Measurements from ENCODE around the gene AMPD3. TPM values are rescaled to one million over a fixed set of nuclear protein-coding genes. Genes with fewer than 3 reads are reported as not detected.

The AMPD3 gene
- total and polyA plus RNA-seq, 4 donors, result 3.8 to 29.0 (median 24.2) TPM

- 60 to 63% methylated on average over 3 of the region's 3 CpGs for WGBS, 2 donors
- no peak for DNase-seq
Measured at GRCh38 chr11:10483584-10483983, 28.5 kb downstream of the AMPD3 start.

DNA sequence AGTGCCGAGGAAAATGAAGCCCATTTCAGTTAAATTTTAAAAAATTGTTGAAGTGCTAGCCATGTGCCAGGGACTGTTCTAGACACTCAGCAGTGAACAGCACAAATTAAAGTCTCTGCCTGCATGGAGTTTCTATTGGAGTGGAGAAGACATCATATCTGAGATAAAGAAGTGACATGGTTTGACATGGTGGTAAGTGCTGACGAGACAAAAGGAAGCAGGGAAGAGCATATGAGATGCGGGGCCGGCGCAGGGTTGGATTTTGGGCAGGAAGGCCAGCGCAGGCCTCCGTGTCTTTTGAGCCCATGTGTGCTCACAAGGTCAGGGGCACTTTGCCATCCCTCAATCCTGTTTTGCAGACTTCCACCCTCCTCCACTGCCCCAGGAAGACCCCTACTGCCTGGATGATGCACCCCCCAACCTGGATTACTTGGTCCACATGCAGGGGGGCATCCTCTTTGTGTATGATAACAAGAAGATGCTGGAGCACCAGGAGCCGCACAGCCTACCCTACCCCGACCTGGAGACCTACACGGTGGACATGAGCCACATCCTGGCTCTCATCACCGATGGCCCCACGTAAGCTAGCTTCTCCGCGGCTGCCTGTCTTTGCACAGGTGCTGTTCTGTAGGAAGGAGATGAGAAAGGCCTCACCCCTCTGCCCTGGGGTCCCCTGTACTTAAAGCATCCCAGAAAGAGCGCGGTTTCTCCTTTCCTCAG lies 29.6 kb downstream of the AMPD3 start:
- H3K9ac ChIP-seq (ENCODE audit: insufficient read depth in 1 of 2, low read length in 2 of 2), result no peak overlapping the region
- no peak for DNase-seq
- H3K27ac ChIP-seq (ENCODE audit: low read depth in 1 of 2, low read length in 1 of 2), result no peak overlapping the region
- H3K4me1 ChIP-seq (ENCODE audit: control insufficient read depth in 5 of 5, insufficient read depth in 5 of 5, low read length in 5 of 5), result no peaks in the 10 kb centered on the region
- H3K27me3 ChIP-seq (ENCODE audit: control insufficient read depth in 3 of 3, insufficient read depth in 3 of 3, low read length in 2 of 3), result no peaks in the 10 kb centered on the region
- no peak for ATAC-seq (ENCODE audit: insufficient read depth, low FRiP score)
- no peak overlapping the region for H3K4me3 ChIP-seq
- TF ChIP-seq, protein P1, sequence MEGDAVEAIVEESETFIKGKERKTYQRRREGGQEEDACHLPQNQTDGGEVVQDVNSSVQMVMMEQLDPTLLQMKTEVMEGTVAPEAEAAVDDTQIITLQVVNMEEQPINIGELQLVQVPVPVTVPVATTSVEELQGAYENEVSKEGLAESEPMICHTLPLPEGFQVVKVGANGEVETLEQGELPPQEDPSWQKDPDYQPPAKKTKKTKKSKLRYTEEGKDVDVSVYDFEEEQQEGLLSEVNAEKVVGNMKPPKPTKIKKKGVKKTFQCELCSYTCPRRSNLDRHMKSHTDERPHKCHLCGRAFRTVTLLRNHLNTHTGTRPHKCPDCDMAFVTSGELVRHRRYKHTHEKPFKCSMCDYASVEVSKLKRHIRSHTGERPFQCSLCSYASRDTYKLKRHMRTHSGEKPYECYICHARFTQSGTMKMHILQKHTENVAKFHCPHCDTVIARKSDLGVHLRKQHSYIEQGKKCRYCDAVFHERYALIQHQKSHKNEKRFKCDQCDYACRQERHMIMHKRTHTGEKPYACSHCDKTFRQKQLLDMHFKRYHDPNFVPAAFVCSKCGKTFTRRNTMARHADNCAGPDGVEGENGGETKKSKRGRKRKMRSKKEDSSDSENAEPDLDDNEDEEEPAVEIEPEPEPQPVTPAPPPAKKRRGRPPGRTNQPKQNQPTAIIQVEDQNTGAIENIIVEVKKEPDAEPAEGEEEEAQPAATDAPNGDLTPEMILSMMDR (IDR thresholded peaks at IDR 0.05; ENCODE audit: control extremely low read depth, extremely low read depth), result no peak
- no peaks in the 10 kb centered on the region for H3K9me3 ChIP-seq (ENCODE audit: control insufficient read depth in 4 of 4, insufficient read depth in 3 of 4, low read length in 3 of 4)
- WGBS, 2 donors, result 90 to 91% methylated on average over 16 of the region's 16 CpGs
- peaks cover 0 to 17% (median 0%) of the 10 kb centered on the region in 4 donors for H3K36me3 ChIP-seq (ENCODE audit: control insufficient read depth in 4 of 4, insufficient read depth in 4 of 4, low read length in 4 of 4)

More at GRCh38 chr11:10483584-10483983, 28.5 kb downstream of the AMPD3 start:
- ATAC-seq (ENCODE audit: insufficient read depth, low FRiP score), result no peak
- peaks cover 0 to 20% (median 0%) of the 10 kb centered on the region in 4 donors for H3K36me3 ChIP-seq (ENCODE audit: control insufficient read depth in 4 of 4, insufficient read depth in 4 of 4, low read length in 4 of 4)
- H3K9ac ChIP-seq (ENCODE audit: insufficient read depth in 1 of 2, low read length in 2 of 2), result no peak overlapping the region
- H3K4me1 ChIP-seq (ENCODE audit: control insufficient read depth in 5 of 5, insufficient read depth in 5 of 5, low read length in 5 of 5), result no peaks in the 10 kb centered on the region
- H3K9me3 ChIP-seq (ENCODE audit: control insufficient read depth in 4 of 4, insufficient read depth in 3 of 4, low read length in 3 of 4), result no peaks in the 10 kb centered on the region
- TF ChIP-seq, protein P1 (IDR thresholded peaks at IDR 0.05; ENCODE audit: control extremely low read depth, extremely low read depth), result no peak
- no peak overlapping the region for H3K27ac ChIP-seq (ENCODE audit: low read depth in 1 of 2, low read length in 1 of 2)
- H3K4me3 ChIP-seq, result no peak overlapping the region
- no peaks in the 10 kb centered on the region for H3K27me3 ChIP-seq (ENCODE audit: control insufficient read depth in 3 of 3, insufficient read depth in 3 of 3, low read length in 2 of 3)

- H3K27ac ChIP-seq (ENCODE audit: low read depth in 1 of 2, low read length in 1 of 2), result no peak overlapping the region
- no peak overlapping the region for H3K9ac ChIP-seq (ENCODE audit: insufficient read depth in 1 of 2, low read length in 2 of 2)
- H3K4me3 ChIP-seq, result no peak overlapping the region
- WGBS, 2 donors, result 45 to 47% methylated on average over 2 of the region's 2 CpGs
- peaks cover 0 to 16% (median 0%) of the 10 kb centered on the region in 4 donors for H3K36me3 ChIP-seq (ENCODE audit: control insufficient read depth in 4 of 4, insufficient read depth in 4 of 4, low read length in 4 of 4)
- peaks cover 0 to 4% (median 0%) of the 10 kb centered on the region in 5 donors for H3K4me1 ChIP-seq (ENCODE audit: control insufficient read depth in 5 of 5, insufficient read depth in 5 of 5, low read length in 5 of 5)
- TF ChIP-seq, protein P1 (IDR thresholded peaks at IDR 0.05; ENCODE audit: control extremely low read depth, extremely low read depth), result no peak
- DNase-seq (no peak), ATAC-seq (ENCODE audit: insufficient read depth, low FRiP score) (no peak)
- H3K27me3 ChIP-seq (ENCODE audit: control insufficient read depth in 3 of 3, insufficient read depth in 3 of 3, low read length in 2 of 3), result no peaks in the 10 kb centered on the region
- no peaks in the 10 kb centered on the region for H3K9me3 ChIP-seq (ENCODE audit: control insufficient read depth in 4 of 4, insufficient read depth in 3 of 4, low read length in 3 of 4)
Measured at GRCh38 chr11:10485646-10486045, 30.6 kb downstream of the AMPD3 start.
